Panc1 (cell line): ENCODE data around the gene RNASEH1.

Experiments used
- CTCF ChIP-seq: fragments of 450-650 bp; IDR thresholded peaks from 2 replicates; pipeline ENCODE4 v1.5.1; 2017; ENCODE audit warnings: mild to moderate bottlenecking
- POLR2AphosphoS5 ChIP-seq: IDR thresholded peaks from 2 replicates; pipeline ENCODE4 v1.6.1; 2012; ENCODE audit warnings: mild to moderate bottlenecking, low read depth, low read length, moderate library complexity
- REST ChIP-seq, 2 experiments: IDR thresholded peaks; 2 replicates each; pipeline ENCODE4 v1.6.1; 2011 to 2012; ENCODE audit warnings: low read depth in 2 of 2, control low read depth in 1 of 2, low read length in 1 of 2, mild to moderate bottlenecking in 1 of 2, moderate library complexity in 1 of 2; ENCODE audit not compliant: insufficient read depth in 1 of 2
- SIN3A ChIP-seq: IDR thresholded peaks from 2 replicates; pipeline ENCODE4 v1.6.1; 2012; ENCODE audit warnings: low read depth, mild to moderate bottlenecking, low read length, moderate library complexity, borderline replicate concordance; ENCODE audit not compliant: insufficient read depth
- TCF7L2 ChIP-seq: IDR thresholded peaks from 2 replicates; pipeline ENCODE4 v1.6.1; 2011; ENCODE audit warnings: mild to moderate bottlenecking, low read depth, low read length, inconsistent platforms

GRCh38 chr2:3498783-3499394, 59.2 kb downstream of the RNASEH1 start:
- TF ChIP-seq CTCF (no peak), TCF7L2 (no peak), REST (IDR thresholded peaks at IDR 0.05; ENCODE audit: insufficient read depth in 1 of 2, low read depth in 2 of 2, low read length in 1 of 2) (no peak), POLR2AphosphoS5 (no peak), SIN3A (no peak)
